Ascending aorta (tissue), 2 donors: ENCODE measurements around the gene ATP2B2. TPM values are rescaled to one million over a fixed set of nuclear protein-coding genes. Genes with fewer than 3 reads are reported as not detected.

Source experiments
- DNase-seq, 2 donors: peaks; one replicate each; pipeline ENCODE4 v3.0.0-alpha.2; 2019; ENCODE audit warnings: low spot score in 2 of 2
- H3K27ac ChIP-seq, 2 donors: fragments of 200-600 bp; sonication (generic); one replicate each; pipeline ENCODE4 v1.5.1; 2016 to 2017; ENCODE audit warnings: mild to moderate bottlenecking in 1 of 2
- H3K27me3 ChIP-seq: fragments of 200-600 bp; sonication (generic); one replicate; pipeline ENCODE4 v1.5.1; 2017
- H3K36me3 ChIP-seq, 2 donors: fragments of 200-600 bp; sonication (generic); one replicate each; pipeline ENCODE4 v1.5.1; 2016
- H3K4me1 ChIP-seq, 2 donors: fragments of 200-600 bp; sonication (generic); one replicate each; pipeline ENCODE4 v1.5.1; 2016 to 2017; ENCODE audit warnings: mild to moderate bottlenecking in 1 of 2
- H3K4me3 ChIP-seq, 2 donors: fragments of 200-600 bp; sonication (generic); one replicate each; pipeline ENCODE4 v1.5.1; 2016 to 2017; ENCODE audit warnings: mild to moderate bottlenecking in 1 of 2
- H3K9me3 ChIP-seq, 2 donors: fragments of 200-600 bp; sonication (generic); one replicate each; pipeline ENCODE4 v1.5.1; 2016
- CTCF ChIP-seq, 3 experiments: fragments of 200-600 bp in 2 of 3; fragments of 450-650 bp in 1 of 3; sonication (generic) in 2 of 3; IDR thresholded peaks; one replicate each; pipeline ENCODE4 v1.5.1; 2016 to 2019; ENCODE audit warnings: antibody characterized with exemption in 3 of 3, mild to moderate bottlenecking in 1 of 3, moderate library complexity in 1 of 3
- intact Hi-C: fragments of 100-400 bp; cut with DNase I; formaldehyde crosslinking; loops from one replicate; pipeline ENCODE4 v1.15.1; 2023
- total RNA-seq: library from RNA; depleted of rRNA; stranded (reverse); fragments of >200 nt; gene quantifications from one replicate; pipeline ENCODE4 v1.1.0, GENCODE V29; 2016

Gene ATP2B2
- total RNA-seq, 1 donor from 2014 or later, result not detected

- H3K36me3 ChIP-seq, result no peaks in the 10 kb centered on the region
- H3K4me1 ChIP-seq, result no peaks in the 10 kb centered on the region
- intact Hi-C loops, result no loop called here
- DNase-seq, result no peak
- H3K9me3 ChIP-seq, result no peaks in the 10 kb centered on the region
- no peaks in the 10 kb centered on the region for H3K27me3 ChIP-seq
- H3K4me3 ChIP-seq, result no peak overlapping the region
- TF ChIP-seq CTCF (IDR thresholded peaks at IDR 0.05), result no peak
- H3K27ac ChIP-seq, result no peak overlapping the region
Observed at GRCh38 chr3:10444110-10444429, 61.3 kb downstream of the ATP2B2 start.

GRCh38 chr3:10443272-10444109, 61.9 kb downstream of the ATP2B2 start:
- no peak overlapping the region for H3K4me3 ChIP-seq
- H3K27me3 ChIP-seq, result no peaks in the 10 kb centered on the region
- H3K27ac ChIP-seq, result no peak overlapping the region
- H3K9me3 ChIP-seq, result no peaks in the 10 kb centered on the region
- no peak for TF ChIP-seq CTCF (IDR thresholded peaks at IDR 0.05)
- no peaks in the 10 kb centered on the region for H3K4me1 ChIP-seq
- intact Hi-C loops, result no loop called here
- no peak for DNase-seq
- H3K36me3 ChIP-seq, result no peaks in the 10 kb centered on the region

- Histone ChIP-seq H3K4me3 (no peak overlapping the region), H3K27ac (no peak overlapping the region), H3K4me1 (no peaks in the 10 kb centered on the region), H3K27me3 (no peaks in the 10 kb centered on the region), H3K36me3 (no peaks in the 10 kb centered on the region), H3K9me3 (no peaks in the 10 kb centered on the region)
- intact Hi-C loops, result no loop called here
- DNase-seq, result no peak
- TF ChIP-seq CTCF (IDR thresholded peaks at IDR 0.05), result no peak
Observed at GRCh38 chr3:10442151-10442795, 63.1 kb downstream of the ATP2B2 start.

- H3K36me3 ChIP-seq, result no peaks in the 10 kb centered on the region
- no peaks in the 10 kb centered on the region for H3K4me1 ChIP-seq
- TF ChIP-seq CTCF (IDR thresholded peaks at IDR 0.05), result no peak
- no peak for DNase-seq
- intact Hi-C loops, result no loop called here
- no peak overlapping the region for H3K4me3 ChIP-seq
- no peaks in the 10 kb centered on the region for H3K9me3 ChIP-seq
- H3K27ac ChIP-seq, result no peak overlapping the region
- no peaks in the 10 kb centered on the region for H3K27me3 ChIP-seq
Observed at GRCh38 chr3:10440684-10441083, 64.7 kb downstream of the ATP2B2 start.

- no peak overlapping the region for H3K27ac ChIP-seq
- no peak for DNase-seq
- H3K9me3 ChIP-seq, result no peaks in the 10 kb centered on the region
- intact Hi-C loops, result no loop called here
- H3K27me3 ChIP-seq, result no peaks in the 10 kb centered on the region
- no peak overlapping the region for H3K4me3 ChIP-seq
- no peaks in the 10 kb centered on the region for H3K36me3 ChIP-seq
- no peak for TF ChIP-seq CTCF (IDR thresholded peaks at IDR 0.05)
- no peaks in the 10 kb centered on the region for H3K4me1 ChIP-seq
Observed at GRCh38 chr3:10438902-10439610, 66.3 kb downstream of the ATP2B2 start.
